Spleen (tissue), 7 donors: ENCODE results near the gene TRMT44.

Experiments used
- POLR2A ChIP-seq, 3 donors: fragments of 450-650 bp; IDR thresholded peaks; one replicate each; pipeline ENCODE4 v1.5.1; 2017; ENCODE audit warnings: antibody characterized with exemption in 3 of 3, mild to moderate bottlenecking in 1 of 3
- TF ChIP-seq, protein P1 (sequence below), 11 experiments: fragments of 200-600 bp in 7 of 11; fragments of 450-650 bp in 4 of 11; sonication (generic) in 4 of 11; IDR thresholded peaks in 8 of 11; conservative IDR thresholded peaks in 3 of 11; 1 replicate in 7 of 11; 2 replicates in 4 of 11; pipeline versions ENCODE4 v1.4.0 to v1.8.0; 2016 to 2021; ENCODE audit warnings: antibody characterized with exemption in 11 of 11, inconsistent platforms in 4 of 11, mild to moderate bottlenecking in 1 of 11
- donor health status: DM: no; HTN: no; CAD: no; lungs with moderate emphysema.
- donor health status: DM: no; HTN: no; CAD: no.
- donor health status: DM: no; HTN: no; CAD: no.

DNA sequence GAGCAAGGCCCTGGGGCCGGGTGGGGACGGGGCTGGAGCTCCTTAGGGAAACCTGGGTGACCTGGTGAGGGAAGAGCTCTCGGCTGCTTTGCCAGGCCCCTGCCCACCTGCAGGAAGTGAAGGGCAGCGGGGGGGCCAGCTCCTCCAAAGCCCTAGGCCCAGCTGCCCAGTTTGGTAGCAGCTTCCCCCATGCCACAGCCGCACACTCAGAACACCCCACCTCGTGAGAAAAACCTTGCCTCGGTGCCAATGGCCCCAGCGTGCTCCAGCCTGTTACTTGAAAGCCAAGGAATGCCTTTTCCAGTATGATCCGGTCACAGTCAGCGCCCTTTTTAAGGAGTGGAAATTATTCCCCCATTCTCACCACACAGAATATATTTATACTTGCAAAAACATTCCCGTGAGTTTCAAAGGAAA lies 38.4 kb upstream of the TRMT44 start:
- TF ChIP-seq, protein P1, sequence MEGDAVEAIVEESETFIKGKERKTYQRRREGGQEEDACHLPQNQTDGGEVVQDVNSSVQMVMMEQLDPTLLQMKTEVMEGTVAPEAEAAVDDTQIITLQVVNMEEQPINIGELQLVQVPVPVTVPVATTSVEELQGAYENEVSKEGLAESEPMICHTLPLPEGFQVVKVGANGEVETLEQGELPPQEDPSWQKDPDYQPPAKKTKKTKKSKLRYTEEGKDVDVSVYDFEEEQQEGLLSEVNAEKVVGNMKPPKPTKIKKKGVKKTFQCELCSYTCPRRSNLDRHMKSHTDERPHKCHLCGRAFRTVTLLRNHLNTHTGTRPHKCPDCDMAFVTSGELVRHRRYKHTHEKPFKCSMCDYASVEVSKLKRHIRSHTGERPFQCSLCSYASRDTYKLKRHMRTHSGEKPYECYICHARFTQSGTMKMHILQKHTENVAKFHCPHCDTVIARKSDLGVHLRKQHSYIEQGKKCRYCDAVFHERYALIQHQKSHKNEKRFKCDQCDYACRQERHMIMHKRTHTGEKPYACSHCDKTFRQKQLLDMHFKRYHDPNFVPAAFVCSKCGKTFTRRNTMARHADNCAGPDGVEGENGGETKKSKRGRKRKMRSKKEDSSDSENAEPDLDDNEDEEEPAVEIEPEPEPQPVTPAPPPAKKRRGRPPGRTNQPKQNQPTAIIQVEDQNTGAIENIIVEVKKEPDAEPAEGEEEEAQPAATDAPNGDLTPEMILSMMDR (IDR thresholded peaks at IDR 0.05 in 8 of 11, conservative IDR thresholded peaks at IDR 0.05 in 3 of 11): no peak
- TF ChIP-seq POLR2A (IDR thresholded peaks at IDR 0.05): no peak
